ENCODE results near the gene SLC6A18. TPM values are rescaled to one million over a fixed set of nuclear protein-coding genes. Genes with fewer than 3 reads are reported as not detected.

SLC6A18 gene
- total RNA-seq, 1 donor from 2014 or later: not detected

DNA sequence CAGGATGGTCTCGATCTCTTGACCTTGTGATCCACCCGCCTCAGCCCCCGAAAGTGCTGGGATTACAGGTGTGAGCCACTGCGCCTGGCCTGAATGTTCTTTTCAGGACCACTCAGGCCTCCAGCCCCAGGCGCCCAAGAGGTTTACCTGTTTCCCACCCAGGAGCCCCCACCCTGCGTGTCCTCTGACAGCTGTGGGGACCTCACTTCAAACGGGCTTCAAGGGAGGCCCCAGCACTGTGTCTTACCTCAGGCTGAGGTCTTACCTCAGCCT is 42.9 kb upstream of the SLC6A18 start:
- no peak for TF ChIP-seq CTCF (IDR thresholded peaks at IDR 0.05; ENCODE audit: insufficient read depth, low read length, poor library complexity, severe bottlenecking)
- Histone ChIP-seq H3K36me3 (ENCODE audit: control insufficient read depth, insufficient read depth, low read length) (no peaks in the 10 kb centered on the region), H3K27me3 (ENCODE audit: control insufficient read depth, insufficient read depth, low read length) (peaks cover 17% of the 10 kb centered on the region), H3K4me3 (ENCODE audit: low read depth, low read length) (no peak overlapping the region)
- DNase-seq (ENCODE audit: low read depth): no peak

DNA sequence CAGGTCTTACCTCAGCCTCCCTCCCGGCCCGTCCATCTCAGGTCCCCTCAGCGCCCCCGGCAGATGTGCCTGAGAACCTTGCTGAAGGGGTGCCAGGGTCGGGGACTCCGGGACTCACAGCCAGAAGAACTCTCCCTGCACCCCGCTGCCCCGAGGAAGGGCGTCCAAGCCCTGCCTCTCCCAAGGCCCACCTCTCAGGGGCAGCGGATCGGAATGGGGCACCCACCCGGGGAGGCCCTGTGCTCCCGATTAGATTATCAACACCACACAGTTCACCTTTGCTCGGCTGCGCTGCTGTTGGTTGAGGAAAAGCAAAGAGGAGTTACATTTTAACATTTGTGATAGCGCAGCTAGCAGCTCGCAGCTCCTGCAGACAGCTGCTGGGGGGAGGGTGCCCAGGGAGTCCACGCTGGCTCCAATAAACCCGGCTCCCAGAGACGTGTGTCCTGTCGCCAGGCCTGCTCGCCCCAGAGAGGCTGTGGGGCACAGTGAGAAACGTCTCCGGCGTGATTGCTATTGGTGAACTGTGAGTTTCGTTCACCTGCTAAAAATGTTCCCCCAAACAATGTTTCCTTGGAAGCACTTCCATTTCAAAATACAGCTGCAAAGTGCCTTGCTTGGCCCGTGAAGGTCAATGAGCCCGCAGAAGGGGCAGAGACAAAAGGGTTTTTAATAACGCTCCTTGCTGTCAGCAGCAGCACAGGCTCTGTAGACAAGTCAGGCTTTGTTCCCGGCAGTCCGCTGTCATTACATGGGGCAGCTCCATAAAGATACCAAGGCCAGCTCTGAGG is 42.4 kb upstream of the SLC6A18 start:
- Histone ChIP-seq H3K4me3 (ENCODE audit: low read depth, low read length) (no peak overlapping the region), H3K36me3 (ENCODE audit: control insufficient read depth, insufficient read depth, low read length) (no peaks in the 10 kb centered on the region), H3K27me3 (ENCODE audit: control insufficient read depth, insufficient read depth, low read length) (peaks cover 17% of the 10 kb centered on the region)
- no peak for TF ChIP-seq CTCF (IDR thresholded peaks at IDR 0.05; ENCODE audit: insufficient read depth, low read length, poor library complexity, severe bottlenecking)
- DNase-seq (ENCODE audit: low read depth): no peak

- no peak for DNase-seq (ENCODE audit: low read depth)
- no peak overlapping the region for H3K4me3 ChIP-seq (ENCODE audit: low read depth, low read length)
- peaks cover 17% of the 10 kb centered on the region for H3K27me3 ChIP-seq (ENCODE audit: control insufficient read depth, insufficient read depth, low read length)
- TF ChIP-seq CTCF (IDR thresholded peaks at IDR 0.05; ENCODE audit: insufficient read depth, low read length, poor library complexity, severe bottlenecking): no peak
- H3K36me3 ChIP-seq (ENCODE audit: control insufficient read depth, insufficient read depth, low read length): no peaks in the 10 kb centered on the region
Measured at GRCh38 chr5:1183424-1184162, 41.6 kb upstream of the SLC6A18 start.

- TF ChIP-seq CTCF (IDR thresholded peaks at IDR 0.05; ENCODE audit: insufficient read depth, low read length, poor library complexity, severe bottlenecking): no peak
- Histone ChIP-seq H3K27me3 (ENCODE audit: control insufficient read depth, insufficient read depth, low read length) (peaks cover 17% of the 10 kb centered on the region), H3K4me3 (ENCODE audit: low read depth, low read length) (no peak overlapping the region), H3K36me3 (ENCODE audit: control insufficient read depth, insufficient read depth, low read length) (no peaks in the 10 kb centered on the region)
- no peak for DNase-seq (ENCODE audit: low read depth)
Measured at GRCh38 chr5:1184163-1184470, 41.1 kb upstream of the SLC6A18 start.

- Histone ChIP-seq H3K36me3 (ENCODE audit: control insufficient read depth, insufficient read depth, low read length) (no peaks in the 10 kb centered on the region), H3K27me3 (ENCODE audit: control insufficient read depth, insufficient read depth, low read length) (peaks cover 17% of the 10 kb centered on the region), H3K4me3 (ENCODE audit: low read depth, low read length) (no peak overlapping the region)
- TF ChIP-seq CTCF (IDR thresholded peaks at IDR 0.05; ENCODE audit: insufficient read depth, low read length, poor library complexity, severe bottlenecking): no peak
- no peak for DNase-seq (ENCODE audit: low read depth)
Measured at GRCh38 chr5:1184481-1184880, 40.7 kb upstream of the SLC6A18 start.

All from kidney epithelial cell (primary cell).